Measurements from ENCODE around the gene JPH2. TPM values are rescaled to one million over a fixed set of nuclear protein-coding genes. Genes with fewer than 3 reads are reported as not detected.

The JPH2 gene
- total RNA-seq, 1 experiment from 2014 or later: 0.17 TPM

- Histone ChIP-seq H3K9me3 (ENCODE audit: control insufficient read depth in 1 of 2, insufficient read depth in 1 of 2, low read depth in 1 of 2, low read length in 2 of 2) (no peaks in the 10 kb centered on the region), H3K4me3 (replicated peaks in 1 of 2; ENCODE audit: low read depth in 1 of 2, low read length in 2 of 2) (no peak overlapping the region), H3K4me1 (ENCODE audit: control insufficient read depth in 1 of 2, insufficient read depth in 2 of 2, low read length in 2 of 2) (peaks cover 0 to 15% of the 10 kb centered on the region in 2 experiments; a peak in 1 of 4 replicates), H3K79me2 (ENCODE audit: insufficient read depth, low read length) (no peaks in the 10 kb centered on the region), H3K27ac (ENCODE audit: low read depth, low read length) (no peak overlapping the region), H3K4me2 (ENCODE audit: low read length) (no peak overlapping the region), H3K27me3 (ENCODE audit: insufficient read depth, low read length) (no peaks in the 10 kb centered on the region), H3K36me3 (ENCODE audit: control insufficient read depth in 1 of 2, insufficient read depth in 2 of 2, low read length in 2 of 2) (no peaks in the 10 kb centered on the region), H4K20me1 (ENCODE audit: insufficient read depth) (no peaks in the 10 kb centered on the region), H3K9ac (ENCODE audit: low read length) (no peak overlapping the region), H3K9me2 (ENCODE audit: insufficient read depth) (no peaks in the 10 kb centered on the region), H2AFZ (ENCODE audit: low read depth, low read length, poor library complexity, severe bottlenecking) (no peak overlapping the region)
- BruUV-seq (replicated peaks): no TSS peak
- DNase-seq (ENCODE audit: low read depth, low spot score) (no peak), ATAC-seq (no peak)
- ChIA-PET RAD21 (ENCODE audit: low non-redundant PET in 1 of 2, low total read pairs in 2 of 2, uncharacterized antibody in 2 of 2, unreplicated experiment in 2 of 2) (no interaction called here), POLR2A (no interaction called here), CTCF (no interaction called here)
- TF ChIP-seq FOSL1 (IDR thresholded peaks at IDR 0.05; ENCODE audit: low read depth) (no peak), CBX3 (IDR thresholded peaks at IDR 0.05; ENCODE audit: low read depth) (no peak), TCF7L2 (IDR thresholded peaks at IDR 0.05; ENCODE audit: borderline replicate concordance, extremely low read depth, insufficient read depth, insufficient read length) (no peak), ATF3 (IDR thresholded peaks at IDR 0.05) (no peak), EZH2phosphoT487 (IDR thresholded peaks at IDR 0.05; ENCODE audit: borderline replicate concordance) (no peak), RAD21 (IDR thresholded peaks at IDR 0.05; ENCODE audit: low read depth) (no peak)
- intact Hi-C loops (cut with micrococcal nuclease): no loop called here
These were observed 91.2 kb downstream of the JPH2 start for GRCh38 chr20:44095831-44096230.

- TF ChIP-seq CBX3 (IDR thresholded peaks at IDR 0.05; ENCODE audit: low read depth) (no peak), EGR1 (IDR thresholded peaks at IDR 0.05; ENCODE audit: low read depth) (no peak), ATF3 (IDR thresholded peaks at IDR 0.05) (no peak), CEBPB (IDR thresholded peaks at IDR 0.05; ENCODE audit: low read depth) (no peak), YY1 (IDR thresholded peaks at IDR 0.05; ENCODE audit: extremely low read depth, insufficient replicate concordance, low read depth, low read length) (no peak), ELF1 (IDR thresholded peaks at IDR 0.05; ENCODE audit: borderline replicate concordance, low read depth) (no peak), ZBTB33 (IDR thresholded peaks at IDR 0.05; ENCODE audit: extremely low read depth, insufficient replicate concordance, low read length) (no peak), EZH2 (IDR thresholded peaks at IDR 0.05) (no peak)
- POLR2A ChIA-PET: no interaction called here
- no peak overlapping the region for H3K4me3 ChIP-seq (replicated peaks in 1 of 2; ENCODE audit: low read depth in 1 of 2, low read length in 2 of 2)
- H3K9me2 ChIP-seq (ENCODE audit: insufficient read depth): no peaks in the 10 kb centered on the region
- peak overlapping the region; percentile 78 for H2AFZ ChIP-seq (ENCODE audit: low read depth, low read length, poor library complexity, severe bottlenecking)
- no peaks in the 10 kb centered on the region for H4K20me1 ChIP-seq (ENCODE audit: insufficient read depth)
- H3K4me1 ChIP-seq (ENCODE audit: control insufficient read depth in 1 of 2, insufficient read depth in 2 of 2, low read length in 2 of 2): peaks cover 8 to 28% of the 10 kb centered on the region in 2 experiments; a peak in 3 of 4 replicates
- no TSS peak for BruUV-seq (replicated peaks)
- H3K27me3 ChIP-seq (ENCODE audit: insufficient read depth, low read length): no peaks in the 10 kb centered on the region
- ATAC-seq (peak; percentile 37), DNase-seq (ENCODE audit: low read depth, low spot score) (no peak)
- H3K36me3 ChIP-seq (ENCODE audit: control insufficient read depth in 1 of 2, insufficient read depth in 2 of 2, low read length in 2 of 2): no peaks in the 10 kb centered on the region
- H3K4me2 ChIP-seq (ENCODE audit: low read length): no peak overlapping the region
- no peak overlapping the region for H3K9ac ChIP-seq (ENCODE audit: low read length)
- H3K27ac ChIP-seq (ENCODE audit: low read depth, low read length): no peak overlapping the region
- RAD21 ChIA-PET (ENCODE audit: low non-redundant PET in 1 of 2, low total read pairs in 2 of 2, uncharacterized antibody in 2 of 2, unreplicated experiment in 2 of 2): interaction anchor here in 1 of 2 experiments (1.4 kb wide), 1 partner anchor 10 kb away, joined by 3 read pairs; no protein-coding TSS in a partner anchor
- H3K79me2 ChIP-seq (ENCODE audit: insufficient read depth, low read length): no peaks in the 10 kb centered on the region
- intact Hi-C loops (cut with micrococcal nuclease): no loop called here
- no peaks in the 10 kb centered on the region for H3K9me3 ChIP-seq (ENCODE audit: control insufficient read depth in 1 of 2, insufficient read depth in 1 of 2, low read depth in 1 of 2, low read length in 2 of 2)
- CTCF ChIA-PET: interaction anchor here (1.6 to 1.7 kb wide), 2 partner anchors 248 to 555 kb away, joined by 3 to 9 read pairs; no protein-coding TSS in a partner anchor
These were observed 93.8 kb downstream of the JPH2 start for GRCh38 chr20:44093249-44093582.
